GM19438 (cell line): ENCODE measurements around the gene ARHGAP28.
"Not testable (repeated sequence)": the region's sequence is repeated elsewhere in the genome, so short reads cannot be mapped to it uniquely, and the experiment has no call there.

Experiments
- ATAC-seq: cut with Tn5 transposase; IDR thresholded peaks from one replicate; pipeline ENCODE4 v1.9.1; 2021; ENCODE audit warnings: low read depth; ENCODE audit not compliant: unreplicated experiment

ARHGAP28 gene

GRCh38 chr18:6891788-6892187 lies 162.3 kb downstream of the ARHGAP28 start:
- ATAC-seq: no peak

GRCh38 chr18:6901286-6901926 lies 171.9 kb downstream of the ARHGAP28 start:
- ATAC-seq: no peak

DNA sequence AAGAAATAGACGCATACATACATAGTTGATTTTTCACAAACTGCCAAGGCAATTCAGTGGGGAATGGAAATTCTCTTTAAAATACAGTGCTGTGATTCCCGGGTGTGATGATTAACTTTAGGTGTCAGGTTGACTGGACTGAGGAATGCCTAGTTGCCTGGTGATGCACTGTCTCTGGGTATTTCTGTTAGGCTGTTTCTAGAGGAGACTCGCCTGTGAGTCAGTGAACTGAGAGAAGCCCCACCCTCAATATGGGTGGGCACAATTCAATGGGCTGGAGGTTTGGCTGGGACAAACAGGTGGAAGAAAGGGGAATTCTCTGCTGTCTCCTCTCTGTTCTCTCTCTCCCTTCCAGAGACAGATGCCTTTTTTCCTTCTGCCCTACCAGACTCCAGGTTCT lies 187.6 kb downstream of the ARHGAP28 start:
- no peak for ATAC-seq

DNA sequence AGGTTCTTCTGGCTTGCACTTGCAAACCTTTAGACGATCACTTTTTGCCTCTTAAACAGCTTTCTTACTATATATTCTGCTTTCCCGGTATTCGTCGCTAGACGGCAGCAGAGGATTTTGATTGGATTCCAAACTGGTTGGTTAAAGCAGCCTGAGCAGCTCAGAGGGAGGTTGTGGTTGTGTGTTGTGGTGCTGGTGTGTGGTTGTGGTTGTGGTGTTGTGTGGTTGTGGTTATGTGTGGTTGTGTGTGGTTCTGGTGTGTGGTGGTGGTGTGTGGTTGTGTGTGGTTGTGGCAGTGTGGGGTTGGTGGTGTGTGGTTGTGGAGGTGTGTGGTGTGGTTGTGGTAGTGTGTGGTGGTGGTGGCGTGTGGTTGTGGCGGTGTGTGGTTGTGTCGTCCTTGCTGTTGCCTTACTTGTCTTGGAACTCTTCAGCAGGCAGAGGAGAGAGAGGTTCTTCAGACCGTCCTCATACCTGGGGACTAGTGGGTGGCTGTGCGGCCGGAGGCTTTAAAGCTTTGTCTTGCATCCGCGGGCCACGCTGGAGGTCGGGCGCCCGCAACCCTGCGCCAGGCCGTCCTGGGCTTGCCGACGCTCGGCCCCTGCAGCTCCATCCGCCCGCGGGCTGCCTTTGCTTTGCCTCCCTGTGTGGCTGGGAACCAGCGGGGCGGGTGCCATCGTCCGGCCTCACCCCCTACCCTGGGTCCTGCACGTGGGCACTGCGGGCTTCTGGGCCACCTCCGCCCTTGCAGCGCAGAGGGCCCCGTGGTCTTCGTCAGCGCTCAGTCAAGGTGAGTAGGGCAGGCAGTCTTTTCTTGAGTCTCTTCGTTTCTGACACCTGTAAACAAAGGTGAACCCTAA lies 190.8 kb downstream of the ARHGAP28 start:
- no peak for ATAC-seq

GRCh38 chr18:6921571-6921970 lies 192.1 kb downstream of the ARHGAP28 start:
- ATAC-seq: no peak

DNA sequence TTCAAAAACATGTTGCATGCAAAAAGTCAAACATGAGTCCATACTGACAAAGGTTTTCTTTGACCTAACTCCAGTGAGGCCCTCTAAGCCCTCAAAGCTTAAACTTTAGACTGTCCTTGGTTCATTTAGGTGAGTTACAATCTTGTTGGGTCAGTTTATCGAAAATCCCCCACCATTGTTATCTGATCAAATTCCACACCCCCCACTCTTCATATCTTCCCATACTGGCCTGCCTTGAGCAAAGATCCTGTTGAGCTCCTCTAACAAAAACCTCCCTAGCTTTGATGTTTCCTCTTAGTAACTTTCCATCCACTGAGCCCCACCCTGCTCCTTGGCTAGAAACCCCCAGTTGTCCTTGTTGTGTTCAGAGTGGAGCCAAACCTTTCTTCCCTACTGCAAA lies 193.7 kb downstream of the ARHGAP28 start:
- ATAC-seq: no peak

- no peak for ATAC-seq
These were observed 197.6 kb downstream of the ARHGAP28 start for GRCh38 chr18:6927153-6927552.

DNA sequence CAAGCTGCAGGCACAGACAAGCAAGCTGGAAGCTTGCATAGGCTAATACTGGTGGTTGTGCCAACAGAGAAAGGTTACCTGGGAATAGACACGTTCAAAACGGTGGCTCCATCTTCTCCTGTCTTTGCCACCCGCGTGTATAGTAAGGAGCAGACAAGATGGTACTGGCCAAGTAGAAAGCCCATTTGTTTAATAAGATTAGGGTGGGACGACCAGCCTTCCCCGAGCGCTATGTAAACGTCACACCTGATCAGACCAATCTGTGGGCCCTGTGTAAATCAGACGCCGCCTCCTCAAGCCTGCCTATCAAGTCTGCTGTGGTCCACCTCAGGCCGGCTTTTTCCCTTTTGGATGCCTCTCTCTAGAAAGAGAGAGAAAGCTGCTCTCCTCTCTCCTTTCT lies 198.8 kb downstream of the ARHGAP28 start:
- no peak for ATAC-seq

DNA sequence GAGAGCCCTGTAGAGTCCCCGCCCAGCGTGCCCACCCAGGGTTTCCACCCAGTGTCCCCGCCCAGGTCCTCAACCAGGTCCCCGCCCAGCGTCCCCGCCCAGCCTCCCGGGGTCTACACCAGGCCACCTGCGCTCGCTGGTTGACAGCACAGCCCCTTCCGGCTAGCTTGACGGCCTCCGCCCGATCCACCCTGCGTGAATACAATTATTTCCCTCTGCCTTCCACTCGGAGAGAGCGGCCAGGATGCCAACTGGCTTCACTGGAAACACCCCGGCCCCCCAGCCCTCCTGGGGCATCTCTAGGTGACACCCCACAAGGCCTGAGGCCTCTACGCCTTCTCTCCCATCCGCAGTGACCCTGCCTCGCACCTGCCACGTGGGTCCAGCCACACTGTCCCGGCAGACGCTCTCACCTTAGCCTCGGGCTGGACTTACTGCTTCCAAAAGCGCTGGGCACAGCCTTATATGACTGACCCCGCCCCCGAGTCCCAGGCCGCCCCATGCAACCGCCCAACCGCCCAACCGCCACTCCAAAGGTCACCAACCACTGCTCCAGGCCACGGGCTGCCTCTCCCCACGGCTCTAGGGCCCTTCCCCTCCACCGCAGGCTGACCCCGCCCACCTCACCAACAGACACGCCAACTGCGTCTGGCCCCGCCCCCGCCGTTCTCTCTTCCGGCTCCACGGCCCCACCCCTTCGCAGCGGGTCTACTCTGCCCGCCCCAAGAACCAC lies 200.0 kb downstream of the ARHGAP28 start:
- ATAC-seq: no peak

DNA sequence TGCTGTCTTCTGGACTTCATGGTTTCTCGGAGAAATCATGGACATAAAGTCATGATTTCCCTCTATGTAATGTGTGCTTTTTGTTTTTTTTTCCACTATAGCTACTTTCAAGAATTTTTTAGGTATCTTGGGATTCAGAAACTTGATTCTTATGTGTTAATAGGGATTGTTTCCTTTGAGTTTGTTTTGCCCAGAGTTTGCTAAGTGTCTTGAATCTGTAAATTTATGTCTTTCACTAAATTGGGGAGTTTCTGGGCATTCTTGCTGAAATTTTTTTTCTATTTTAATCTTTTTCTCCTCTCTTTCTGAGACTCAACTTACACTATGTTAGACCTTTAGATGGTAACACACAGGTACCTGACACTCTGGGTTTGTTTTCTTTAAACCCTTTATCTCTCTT lies 205.3 kb downstream of the ARHGAP28 start:
- no peak for ATAC-seq

DNA sequence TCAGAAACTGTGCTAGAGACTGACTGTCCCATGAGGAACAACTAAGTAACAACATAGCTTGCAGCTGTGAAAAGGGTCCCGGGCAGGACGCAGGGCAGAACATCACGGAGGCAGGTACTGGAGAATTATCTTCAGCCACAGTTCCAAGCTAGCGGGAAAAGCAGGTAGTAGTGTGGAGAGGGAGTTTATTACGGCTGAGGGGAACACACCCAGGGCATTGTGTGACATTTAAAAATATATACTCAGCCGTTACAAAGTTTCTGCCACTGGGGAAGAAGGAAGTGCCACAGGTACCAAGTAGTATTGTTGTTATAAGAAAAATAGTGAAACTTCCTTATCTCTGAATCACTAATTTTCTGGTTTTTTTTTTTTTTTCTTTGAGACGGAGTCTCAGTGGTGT lies 208.5 kb downstream of the ARHGAP28 start:
- ATAC-seq: no peak

DNA sequence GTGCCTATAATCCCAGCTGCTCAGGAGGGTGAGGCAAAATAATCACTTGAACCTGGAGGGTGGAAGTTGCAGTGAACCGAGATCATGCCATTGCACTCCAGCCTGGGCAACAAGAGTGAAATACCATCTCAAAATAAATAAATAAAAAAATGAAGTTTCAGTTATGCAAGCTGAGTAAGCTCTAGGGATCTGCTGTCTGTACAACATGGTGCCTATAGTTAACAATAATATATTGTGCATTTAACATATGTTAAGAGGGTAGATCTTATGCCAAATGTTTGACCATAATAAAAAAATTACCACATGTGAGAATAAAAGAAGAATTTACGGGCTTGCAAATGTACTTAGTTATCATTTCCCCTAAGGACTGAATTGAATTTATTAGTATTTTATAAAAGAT lies 208.9 kb downstream of the ARHGAP28 start:
- not testable (repeated sequence) for ATAC-seq

DNA sequence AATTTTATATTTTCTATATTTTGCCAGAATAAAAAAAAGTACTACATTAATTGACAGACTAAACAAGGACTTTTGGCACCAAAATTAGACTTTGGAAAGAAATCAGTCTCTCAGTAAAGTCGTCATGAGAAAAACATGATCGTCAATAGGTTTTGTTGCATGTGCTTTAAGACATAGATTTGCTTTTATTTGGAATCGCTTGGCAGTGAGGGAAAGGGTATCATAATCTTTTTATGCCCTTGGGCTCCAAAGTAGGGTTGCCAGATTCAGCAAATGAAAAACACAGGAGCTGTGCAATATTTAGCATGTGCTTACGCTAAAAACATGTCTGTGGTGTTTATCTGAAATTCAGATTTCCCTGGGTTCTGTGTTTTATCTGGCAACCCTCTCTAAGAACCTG lies 210.5 kb downstream of the ARHGAP28 start:
- no peak for ATAC-seq

GRCh38 chr18:6940451-6940850 lies 210.9 kb downstream of the ARHGAP28 start:
- no peak for ATAC-seq

DNA sequence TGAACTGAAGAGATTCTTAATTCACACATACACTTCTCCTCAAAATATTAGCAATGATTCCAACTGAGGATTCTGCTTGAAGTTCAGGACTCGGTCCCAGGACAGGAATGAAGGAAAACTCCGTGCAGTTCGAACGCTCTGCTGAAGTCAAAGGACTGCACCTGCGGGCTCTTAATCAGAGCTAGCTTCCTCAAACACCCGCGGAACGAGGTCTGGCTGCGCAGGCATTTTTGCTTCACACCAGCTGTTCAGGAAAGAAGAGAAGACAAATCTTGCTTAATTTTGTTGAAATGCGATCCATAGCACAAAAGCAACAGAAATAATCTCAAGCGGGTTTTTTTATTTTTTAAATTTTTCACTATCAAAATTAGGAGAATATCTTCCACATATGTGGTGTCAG lies 212.5 kb downstream of the ARHGAP28 start:
- no peak for ATAC-seq

- no peak for ATAC-seq
These were observed 213.2 kb downstream of the ARHGAP28 start for GRCh38 chr18:6942742-6943141.

DNA sequence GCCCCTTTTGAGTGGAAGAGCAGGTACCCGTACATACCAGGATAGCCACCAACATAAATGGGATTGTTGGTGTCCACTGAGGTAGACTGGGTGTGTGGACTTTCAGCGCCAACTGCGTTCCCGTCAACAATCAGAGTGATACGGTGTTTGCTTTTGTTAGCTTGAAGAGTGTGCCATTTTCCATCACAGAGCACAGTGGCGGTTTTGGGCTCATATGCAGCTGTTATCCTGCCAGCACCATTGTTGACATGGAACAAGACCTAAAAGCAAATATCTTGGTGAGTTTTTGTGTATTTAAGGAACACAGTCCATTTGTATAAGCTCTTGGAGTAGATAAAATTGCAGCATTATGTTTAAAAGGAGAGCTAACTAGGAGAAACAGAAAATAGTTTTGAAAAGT lies 213.6 kb downstream of the ARHGAP28 start:
- no peak for ATAC-seq

DNA sequence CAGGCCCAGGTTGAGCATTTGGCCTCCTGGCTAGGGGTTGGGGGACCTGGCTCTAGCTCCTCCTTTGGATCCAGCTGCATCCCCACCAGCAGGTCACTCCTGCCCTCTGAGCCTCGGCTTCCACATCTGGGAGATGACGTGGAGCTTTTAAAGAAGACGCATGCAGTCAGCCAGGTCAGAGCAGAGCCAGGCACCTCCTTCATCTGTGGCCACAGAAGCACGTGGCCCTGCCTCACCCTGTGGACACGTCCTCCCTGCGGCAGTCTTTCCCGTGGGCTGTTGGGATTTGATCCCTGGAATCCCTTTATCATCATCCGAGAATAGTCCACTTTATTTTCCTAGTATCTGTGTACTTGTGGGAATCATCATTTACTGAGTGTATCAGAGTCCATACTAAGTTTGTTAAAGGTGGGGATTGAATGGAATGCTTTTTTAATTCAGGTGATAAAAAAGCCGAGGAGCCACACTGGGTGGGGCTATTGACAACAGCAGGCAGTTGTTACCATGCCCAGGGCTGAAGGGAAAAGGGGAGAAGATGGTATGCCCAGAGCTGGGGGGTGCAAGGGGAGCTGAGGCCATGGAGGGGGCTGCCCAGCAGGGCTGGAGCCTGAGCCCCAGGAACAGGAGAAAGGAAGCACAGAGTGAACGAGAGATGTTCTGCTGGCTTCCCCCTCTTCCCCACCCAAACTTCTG lies 218.0 kb downstream of the ARHGAP28 start:
- no peak for ATAC-seq

GRCh38 chr18:6948281-6949055 lies 219.0 kb downstream of the ARHGAP28 start:
- no peak for ATAC-seq
